Stimulated activated CD4-positive, alpha-beta T cell treated with anti-CD3 and anti-CD28 coated beads, Interleukin-12 subunit alpha, Interleukin-12 subunit beta, amount 100 ng/mL, for 48 hours (primary cell): Measurements from ENCODE around the gene ZBTB39.
"Not testable (repeated sequence)": the region's sequence is repeated elsewhere in the genome, so short reads cannot be mapped to it uniquely, and the experiment has no call there.

Experiments used
- DNase-seq, 3 donors: peaks; one replicate each; pipeline ENCODE4 v3.0.0-alpha.2; 2020; ENCODE audit warnings: low read depth in 2 of 3, low spot score in 1 of 3

ZBTB39 gene, protein sequence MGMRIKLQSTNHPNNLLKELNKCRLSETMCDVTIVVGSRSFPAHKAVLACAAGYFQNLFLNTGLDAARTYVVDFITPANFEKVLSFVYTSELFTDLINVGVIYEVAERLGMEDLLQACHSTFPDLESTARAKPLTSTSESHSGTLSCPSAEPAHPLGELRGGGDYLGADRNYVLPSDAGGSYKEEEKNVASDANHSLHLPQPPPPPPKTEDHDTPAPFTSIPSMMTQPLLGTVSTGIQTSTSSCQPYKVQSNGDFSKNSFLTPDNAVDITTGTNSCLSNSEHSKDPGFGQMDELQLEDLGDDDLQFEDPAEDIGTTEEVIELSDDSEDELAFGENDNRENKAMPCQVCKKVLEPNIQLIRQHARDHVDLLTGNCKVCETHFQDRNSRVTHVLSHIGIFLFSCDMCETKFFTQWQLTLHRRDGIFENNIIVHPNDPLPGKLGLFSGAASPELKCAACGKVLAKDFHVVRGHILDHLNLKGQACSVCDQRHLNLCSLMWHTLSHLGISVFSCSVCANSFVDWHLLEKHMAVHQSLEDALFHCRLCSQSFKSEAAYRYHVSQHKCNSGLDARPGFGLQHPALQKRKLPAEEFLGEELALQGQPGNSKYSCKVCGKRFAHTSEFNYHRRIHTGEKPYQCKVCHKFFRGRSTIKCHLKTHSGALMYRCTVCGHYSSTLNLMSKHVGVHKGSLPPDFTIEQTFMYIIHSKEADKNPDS

DNA sequence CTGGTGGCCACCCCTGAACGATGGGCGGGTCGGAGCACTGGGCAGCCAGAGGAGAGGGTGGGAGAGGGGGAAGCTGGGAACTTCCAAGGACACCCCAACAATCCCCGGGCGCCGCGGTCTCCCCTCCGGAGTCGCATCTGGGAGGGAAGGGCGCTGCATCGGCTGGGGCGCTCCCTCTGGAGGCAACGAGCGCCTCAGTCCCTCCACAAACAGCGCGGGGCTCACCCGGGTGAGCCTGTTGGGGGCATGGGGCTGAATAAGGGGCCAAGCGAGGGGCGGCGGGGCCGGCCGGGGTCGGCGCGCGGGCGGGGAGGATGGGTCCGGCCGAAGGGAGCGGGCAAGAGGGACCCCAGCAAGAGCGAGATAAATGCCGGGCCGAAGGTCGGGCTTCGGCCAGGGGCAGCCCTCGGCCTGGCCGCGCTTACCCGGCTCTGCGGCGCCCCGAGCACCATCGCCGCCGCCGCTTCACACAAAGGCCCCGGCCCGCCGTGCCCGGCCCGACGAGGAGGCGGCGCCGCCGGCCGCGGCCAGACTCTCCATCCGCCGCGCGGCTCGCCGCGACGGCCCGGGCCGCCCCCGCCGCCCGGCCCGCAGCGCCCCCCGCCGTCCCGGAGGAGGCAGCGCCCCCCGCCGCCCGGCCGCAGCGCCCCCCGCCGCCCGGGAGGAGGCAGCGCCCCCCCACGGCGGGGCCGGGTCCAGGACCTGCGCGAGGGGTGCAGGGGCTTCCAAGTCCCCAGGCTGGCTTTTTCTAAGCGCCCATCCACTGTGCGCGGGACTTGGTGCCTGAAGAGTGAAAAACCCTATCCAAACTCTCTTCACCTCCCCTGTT is at the start of gene ZBTB39:
Gene ZBTB39 (minus strand): TSS at position 567 of the 829 bp plus-strand sequence. CDS start 1,629 bp downstream, outside the sequence.
- DNase-seq = peak; percentile 31 to 59 (median 44)

DNA sequence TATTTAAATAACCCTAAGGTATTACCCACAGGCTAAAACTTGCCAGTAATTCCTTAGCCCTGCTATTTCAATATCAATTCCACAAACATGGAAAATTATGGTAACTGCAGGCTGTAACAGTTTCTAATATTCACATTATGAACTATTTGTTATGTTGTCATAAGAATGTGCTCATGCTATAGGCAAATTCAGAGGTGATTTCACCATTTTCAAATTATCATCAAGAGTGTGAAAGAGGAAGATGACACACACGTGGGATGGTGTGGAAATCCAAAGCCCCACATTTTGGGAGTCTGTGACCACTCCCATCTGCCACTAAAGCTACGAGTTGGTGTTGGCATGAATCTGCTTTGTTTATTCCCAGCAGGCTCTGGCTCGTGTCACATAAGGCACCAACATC is 49.5 kb upstream of the ZBTB39 start:
- DNase-seq = no peak

DNA sequence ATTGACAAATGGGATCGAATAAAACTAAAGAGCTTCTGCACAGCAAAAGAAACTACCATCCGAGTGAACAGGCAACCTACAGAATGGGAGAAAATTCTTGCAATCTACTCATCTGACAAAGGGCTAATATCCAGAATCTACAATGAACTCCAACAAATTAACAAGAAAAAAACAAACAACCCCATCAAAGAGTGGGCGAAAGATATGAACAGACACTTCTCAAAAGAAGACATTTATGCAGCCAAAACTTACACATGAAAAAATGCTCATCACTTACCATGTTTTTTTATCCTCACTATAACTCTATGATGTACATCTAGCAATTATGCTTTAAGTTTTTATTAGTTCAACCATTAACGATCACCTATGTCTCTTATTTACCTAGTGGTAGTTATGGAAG is 47.6 kb upstream of the ZBTB39 start:
- DNase-seq = not testable (repeated sequence)

DNA sequence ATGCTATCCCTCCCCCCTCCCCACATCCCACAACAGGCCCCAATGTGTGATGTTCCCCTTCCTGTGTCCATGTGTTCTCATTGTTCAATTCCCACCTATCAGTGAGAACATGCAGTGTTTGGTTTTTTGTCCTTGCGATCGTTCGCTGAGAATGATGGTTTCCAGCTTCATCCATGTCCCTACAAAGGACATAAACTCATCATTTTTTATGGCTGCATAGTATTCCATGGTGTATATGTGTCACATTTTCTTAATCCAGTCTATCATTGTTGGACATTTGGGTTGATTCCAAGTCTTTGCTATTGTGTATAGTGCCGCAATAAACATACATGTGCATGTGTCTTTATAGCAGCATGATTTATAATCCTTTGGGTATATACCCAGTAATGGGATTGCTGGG is 46.8 kb upstream of the ZBTB39 start:
- DNase-seq = not testable (repeated sequence)

DNA sequence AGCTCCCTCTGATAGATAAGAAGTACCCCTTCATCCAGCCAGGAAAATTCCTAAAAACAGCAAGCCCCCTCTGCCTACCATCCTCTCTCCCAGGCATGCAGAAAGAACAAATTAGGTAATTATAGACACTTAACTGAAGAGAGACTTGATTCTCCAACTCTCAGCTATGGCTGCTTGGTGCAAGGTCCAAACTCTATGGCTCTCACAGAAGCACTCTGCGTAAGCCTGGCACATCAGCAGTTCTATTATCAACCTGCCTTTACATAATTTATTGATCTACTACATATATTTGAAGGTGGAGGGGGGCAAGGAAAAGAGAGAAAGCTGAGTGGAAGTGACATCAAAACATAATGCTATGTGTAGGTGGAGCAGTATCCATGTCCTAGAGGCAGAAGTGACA is 44.7 kb upstream of the ZBTB39 start:
- DNase-seq = no peak

DNA sequence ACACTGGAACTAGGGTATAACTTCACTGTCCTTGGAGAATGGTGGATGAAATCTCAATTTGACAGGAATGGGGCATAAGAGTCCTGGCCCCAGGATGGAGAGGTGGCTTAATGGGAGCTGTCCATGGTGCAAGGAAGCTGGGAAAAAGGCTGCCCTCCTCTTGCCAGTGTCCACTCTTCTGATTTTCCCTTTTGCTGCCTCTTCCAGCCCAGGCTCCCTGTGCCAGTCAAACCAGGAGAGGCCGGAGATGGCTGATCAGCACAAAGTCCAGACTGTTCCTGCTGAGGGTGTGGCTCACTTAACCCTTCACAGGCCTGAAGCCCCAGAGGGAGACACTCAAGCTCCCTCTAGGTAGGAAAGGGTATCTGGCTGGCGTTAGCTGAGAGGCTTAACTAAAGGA is 43.5 kb upstream of the ZBTB39 start, which contains the start of gene MYO1A:
Gene MYO1A (minus strand): TSS at position 240 of the 400 bp plus-strand sequence. CDS start 1,806 bp downstream, outside the sequence.
- no peak for DNase-seq

DNA sequence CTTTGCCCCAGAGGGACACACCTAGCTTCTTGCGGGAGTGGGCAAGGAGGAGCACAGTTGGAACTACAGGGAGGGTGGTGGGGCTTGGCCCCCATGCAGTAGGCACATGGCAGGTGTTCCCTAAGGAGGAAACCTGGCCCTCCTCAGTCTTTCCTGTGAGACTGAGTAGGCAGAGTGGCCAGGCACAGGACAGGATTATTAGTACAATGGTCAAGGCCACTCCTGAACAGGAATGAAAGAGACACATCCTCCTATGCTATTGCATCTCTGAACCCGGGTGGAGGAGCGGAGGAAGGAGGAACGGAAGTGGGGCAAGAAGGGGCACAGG is 42.7 kb upstream of the ZBTB39 start:
- DNase-seq = no peak

DNA sequence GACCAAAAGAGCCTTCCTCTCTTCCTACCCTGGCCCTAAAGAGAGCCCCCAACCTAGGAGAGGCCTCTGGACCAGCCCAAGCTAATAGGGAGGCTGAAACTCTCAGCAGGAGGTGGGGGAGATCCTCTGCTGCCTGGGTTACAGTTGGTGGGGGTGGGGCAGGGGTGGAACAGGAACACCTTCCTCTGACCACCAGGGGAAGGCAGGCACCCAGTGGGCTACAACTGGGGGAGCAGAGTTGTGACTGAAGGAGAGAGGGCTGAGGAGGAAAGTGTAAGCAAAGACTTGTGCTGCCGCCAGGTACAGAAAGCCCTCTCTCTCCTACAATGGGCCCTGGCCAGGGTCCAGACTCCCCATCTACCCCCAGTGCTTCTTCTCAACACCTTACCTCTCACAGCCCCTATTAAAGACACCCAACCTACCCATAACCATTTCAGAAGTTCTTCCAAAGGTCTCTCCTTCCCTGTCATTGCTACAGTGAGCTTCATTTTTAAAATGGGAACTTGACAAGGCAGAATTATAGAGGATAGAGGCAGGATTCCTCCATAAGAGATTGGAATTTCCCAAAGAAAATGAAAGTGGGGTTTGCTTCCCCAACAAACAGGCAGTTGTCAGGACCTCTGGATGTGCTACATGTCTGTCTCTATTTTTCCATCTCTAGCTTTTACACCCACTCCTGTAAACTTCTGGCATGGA is 42.2 kb upstream of the ZBTB39 start:
- no peak for DNase-seq

DNA sequence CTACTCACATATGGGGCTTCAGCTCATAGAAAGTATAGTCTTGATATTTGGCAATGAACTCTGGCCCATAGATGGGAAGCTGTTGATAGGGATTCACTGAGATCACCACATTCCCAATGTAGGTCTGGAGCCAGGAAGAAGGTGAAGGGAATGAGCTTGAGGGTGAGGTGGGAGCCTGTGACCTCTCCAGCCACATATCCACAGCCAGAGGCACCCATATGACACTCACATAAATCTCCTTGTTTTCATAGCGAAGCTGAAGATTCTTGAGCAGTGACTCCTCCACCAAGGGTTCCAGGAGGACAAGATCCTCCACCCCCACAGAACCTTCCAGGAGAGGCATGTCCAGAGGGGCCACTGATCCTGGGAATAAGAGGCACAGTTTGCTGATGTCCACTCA is 41.6 kb upstream of the ZBTB39 start:
- no peak for DNase-seq

DNA sequence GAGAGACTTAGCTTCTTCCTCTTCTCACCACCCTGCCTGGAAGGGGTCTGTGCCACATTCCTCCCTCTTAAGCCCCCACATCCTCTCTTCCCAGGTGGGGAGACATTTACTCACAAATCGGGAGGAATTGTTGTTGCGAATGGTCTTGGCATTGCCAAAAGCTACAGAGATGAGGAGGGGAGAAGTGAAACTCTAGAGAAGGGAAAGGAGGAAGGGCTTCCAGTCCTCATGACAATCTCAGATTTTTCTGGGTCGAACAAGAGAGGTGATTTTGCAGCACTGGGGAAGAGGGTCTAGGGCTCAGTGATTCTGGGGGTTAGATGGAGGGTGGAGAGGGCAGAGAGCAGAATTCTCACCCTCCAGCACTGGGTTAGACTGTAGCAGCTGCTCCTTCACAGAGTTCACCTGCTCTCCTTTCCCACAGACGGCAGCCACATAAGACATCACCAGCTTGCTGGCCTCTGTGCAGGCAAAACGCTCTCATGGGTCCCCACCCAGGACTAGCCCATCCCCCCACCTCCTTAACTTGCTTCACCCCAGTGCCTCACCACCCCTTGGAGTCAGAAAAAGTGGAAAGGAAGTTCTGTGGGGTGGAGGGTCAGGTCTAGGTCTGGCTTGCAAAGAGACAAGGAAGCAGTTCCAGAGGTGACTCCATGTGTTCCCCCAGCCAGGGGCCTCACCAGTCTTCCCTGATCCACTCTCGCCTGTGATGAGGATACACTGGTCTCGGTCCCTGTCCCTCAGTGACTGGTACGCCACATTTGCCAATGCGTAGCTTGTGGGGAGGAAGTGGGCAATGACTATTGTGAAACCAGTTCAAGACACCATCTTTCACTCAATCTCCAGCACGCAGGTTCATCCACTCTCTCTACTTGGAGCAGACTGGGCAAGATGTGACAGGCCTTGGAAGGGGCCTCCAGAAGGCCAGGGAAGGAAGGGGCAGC is 40.9 kb upstream of the ZBTB39 start:
- DNase-seq = peak; percentile 42 to 53 (median 45)

DNA sequence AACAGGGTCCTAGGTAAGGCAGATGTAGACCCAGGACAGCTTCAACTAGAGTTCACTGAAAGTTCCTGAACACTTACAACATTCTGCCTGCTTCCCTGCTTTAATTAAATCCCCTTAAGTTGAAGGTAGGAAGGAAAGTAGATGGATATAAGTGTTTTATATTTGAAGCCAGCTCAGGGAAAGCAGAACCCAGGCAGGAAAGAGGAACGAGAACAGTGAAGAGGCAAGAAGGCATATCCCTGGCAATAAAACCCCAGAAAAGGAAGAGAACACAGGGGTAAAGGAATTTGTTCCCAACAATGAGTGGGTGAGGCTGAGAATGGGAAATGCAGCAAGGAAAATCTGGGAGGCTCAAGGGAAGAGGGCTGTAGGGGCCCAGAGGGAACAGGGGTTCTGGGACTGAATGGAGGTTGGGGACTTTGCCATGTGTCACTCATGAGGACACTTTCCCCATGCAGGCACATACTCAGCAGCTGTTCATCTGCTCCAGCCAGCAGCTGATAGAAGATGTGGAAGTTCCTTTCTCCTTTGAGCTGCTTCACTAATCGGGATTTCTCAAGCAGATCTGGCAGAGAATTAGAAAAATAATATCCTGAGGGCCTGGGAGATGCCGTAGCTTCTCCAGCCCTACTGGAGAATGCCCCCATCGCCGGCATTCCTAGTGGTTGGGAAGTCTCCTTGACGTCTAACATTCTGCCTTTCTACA is 39.9 kb upstream of the ZBTB39 start:
- DNase-seq = no peak

DNA sequence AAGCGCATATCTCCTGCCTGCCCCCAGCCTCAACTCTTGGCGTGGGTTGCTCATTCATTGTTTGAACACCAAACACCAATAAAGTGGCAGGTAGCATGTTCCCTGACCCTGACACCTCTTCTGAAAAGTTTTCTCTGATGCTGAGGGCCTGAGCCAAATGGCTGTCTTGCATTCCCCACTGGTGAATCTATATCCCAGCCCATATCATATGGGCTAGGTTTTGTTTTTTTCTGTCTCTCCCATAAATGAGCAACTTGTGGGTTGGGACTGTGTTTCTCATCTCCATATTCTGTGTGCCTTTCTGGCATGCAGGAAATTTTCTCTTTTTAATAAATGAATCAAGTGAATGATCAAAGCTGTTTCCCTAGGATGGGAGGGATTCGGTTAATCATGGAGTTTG is 38.5 kb upstream of the ZBTB39 start:
- no peak for DNase-seq

DNA sequence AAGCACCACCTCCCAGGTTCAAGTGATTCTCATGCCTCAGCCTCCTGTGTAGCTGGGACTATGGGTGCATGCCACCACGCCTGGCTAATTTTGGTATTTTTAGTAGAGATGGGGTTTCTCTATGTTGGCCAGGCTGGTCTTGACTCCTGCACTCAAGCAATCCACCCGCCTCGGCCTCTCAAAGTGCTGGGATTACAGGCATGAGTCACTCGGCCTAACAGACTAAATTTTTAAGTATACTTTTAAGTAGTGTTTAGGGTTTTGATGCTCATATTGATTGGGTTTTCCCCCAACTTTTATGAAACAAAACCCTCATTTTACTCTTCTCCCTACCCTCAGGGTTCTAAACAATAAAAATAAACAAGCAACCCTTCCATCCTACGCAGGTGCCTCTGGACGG is 38.1 kb upstream of the ZBTB39 start:
- DNase-seq = no peak

DNA sequence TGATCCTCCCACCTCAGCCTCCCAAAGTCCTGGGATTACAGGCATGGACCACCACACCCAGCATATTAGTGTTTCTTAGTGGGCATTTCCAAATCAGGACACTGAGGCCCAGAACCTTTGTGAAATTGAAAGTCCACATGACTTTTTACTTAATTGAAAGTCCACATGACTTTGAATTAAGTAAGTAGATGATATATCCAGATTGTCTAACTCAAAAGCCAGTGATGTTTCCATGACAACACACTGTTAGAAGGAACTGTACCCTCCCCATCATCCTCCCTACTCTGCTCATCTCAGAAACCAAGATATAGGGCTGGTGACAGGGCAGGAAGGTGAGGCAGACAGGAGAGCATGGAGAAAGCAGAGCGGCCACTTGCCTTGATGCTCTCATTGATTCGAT is 36.3 kb upstream of the ZBTB39 start:
- no peak for DNase-seq

DNA sequence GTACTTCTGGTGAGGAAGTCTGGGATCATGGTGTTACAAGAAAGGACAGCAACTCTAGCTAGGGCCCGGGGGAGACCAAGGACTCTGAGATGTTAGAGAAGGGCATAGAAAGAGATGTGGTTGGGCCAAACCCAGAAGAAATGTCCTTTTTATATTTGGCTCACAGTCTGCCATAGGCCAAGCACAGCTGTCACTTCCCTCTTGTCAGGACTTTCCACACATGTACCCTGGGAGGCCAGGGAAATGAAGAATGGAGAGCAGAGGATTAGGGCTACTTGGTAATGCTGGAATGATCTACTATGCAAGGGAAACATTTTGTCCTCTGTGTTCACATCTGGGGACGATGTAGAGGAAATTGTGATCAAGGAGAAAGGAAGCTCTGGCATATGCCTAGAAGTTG is 34.4 kb upstream of the ZBTB39 start:
- DNase-seq = no peak

DNA sequence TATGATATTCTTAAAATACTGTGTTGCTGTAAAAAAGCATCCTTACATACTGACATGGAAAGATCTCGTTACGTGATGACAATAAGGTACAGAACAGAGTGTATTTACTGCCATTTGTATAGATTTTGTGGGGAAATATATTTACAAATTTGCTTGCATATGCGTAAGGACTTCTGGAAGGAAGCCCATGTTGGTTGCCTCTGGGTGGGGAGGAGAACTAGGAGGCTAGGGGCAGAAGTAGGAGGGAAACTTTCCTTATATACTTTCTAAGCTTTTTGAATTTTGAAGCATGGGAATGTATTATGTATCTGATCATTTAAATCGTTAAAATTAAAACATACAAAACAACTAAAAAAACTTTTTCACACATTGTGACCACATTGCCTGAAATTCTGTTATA is 33.9 kb upstream of the ZBTB39 start:
- no peak for DNase-seq

DNA sequence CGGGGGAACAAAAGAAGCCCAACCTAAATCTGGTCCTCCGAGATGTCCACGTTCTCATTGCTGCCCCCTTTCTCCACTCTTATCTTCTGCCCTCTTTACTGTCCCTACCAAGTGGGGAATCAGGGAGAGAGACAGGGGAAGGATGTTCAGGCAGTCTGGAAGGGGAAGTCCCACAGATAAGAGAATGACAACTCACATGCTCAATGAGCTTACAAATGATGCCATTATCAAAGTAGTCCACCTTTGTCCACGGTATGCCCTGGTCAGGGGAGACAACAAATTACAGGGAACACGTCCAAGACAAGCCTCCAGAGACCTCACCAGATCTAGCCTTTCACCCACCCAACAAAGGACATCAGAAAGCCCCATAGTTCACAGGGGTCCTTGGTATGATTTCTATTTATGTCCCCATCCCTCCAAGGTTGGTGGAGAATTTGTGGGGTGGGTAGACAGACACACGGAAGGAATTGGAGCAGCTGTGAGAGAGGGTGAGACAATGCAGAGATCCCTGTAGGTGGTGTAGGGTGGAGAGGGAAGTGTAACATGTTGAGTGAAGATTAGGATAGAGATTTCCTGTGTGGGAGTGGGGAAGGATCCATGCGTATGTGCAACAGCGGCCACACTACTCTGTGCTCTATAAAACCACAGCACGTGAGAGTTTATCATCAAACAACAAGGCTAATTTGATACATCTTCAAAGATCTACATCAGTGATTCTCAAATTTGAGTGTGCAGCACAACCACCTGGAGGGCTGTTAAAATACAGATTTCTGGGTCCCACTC is 32.9 kb upstream of the ZBTB39 start:
- no peak for DNase-seq

DNA sequence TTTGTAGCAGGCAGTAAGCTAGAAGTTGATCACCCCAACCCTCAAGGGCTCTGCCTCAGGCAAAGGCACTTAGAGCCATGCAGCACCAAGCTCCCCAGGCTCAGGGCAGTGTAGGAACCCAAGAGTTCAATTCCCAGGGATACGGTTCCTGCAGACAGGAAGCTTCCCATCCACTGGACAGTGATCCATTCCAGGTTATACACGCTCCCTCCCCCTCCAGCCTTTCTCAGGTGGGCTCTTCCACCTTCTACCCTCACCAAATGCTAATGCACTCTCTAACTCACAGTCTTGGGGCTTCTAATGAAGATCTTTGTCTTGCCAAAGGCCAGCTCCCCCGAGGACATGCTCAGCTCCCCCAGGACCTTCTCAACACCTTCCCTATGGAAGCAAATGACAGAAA is 30.9 kb upstream of the ZBTB39 start:
- no peak for DNase-seq

DNA sequence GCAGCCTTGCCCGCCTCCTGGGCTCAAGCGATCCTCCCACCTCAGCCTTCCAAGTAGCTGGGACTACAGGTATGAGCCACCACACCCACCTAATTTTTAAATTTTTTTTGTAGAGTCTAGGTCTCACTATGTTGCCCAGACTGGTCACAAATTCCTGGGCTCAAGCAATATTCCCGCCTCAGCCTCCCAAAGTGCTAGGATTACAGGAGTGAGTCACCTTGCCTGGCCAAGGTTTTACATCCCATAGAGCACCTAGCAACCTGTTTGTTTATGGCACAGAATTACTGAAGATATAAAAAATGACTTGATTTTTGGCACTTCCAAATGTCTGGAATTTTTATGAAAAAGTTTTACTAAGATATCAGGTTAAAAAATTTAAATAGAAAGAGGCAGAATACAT is 27.1 kb upstream of the ZBTB39 start:
- DNase-seq = no peak
